ENCODE results near the gene USP17L22. TPM values are rescaled to one million over a fixed set of nuclear protein-coding genes. Genes with fewer than 3 reads are reported as not detected.
"Not testable (repeated sequence)": the region's sequence is repeated elsewhere in the genome, so short reads cannot be mapped to it uniquely, and the experiment has no call there.

USP17L22 gene
- total and polyA plus RNA-seq, 4 donors, result not detected

DNA sequence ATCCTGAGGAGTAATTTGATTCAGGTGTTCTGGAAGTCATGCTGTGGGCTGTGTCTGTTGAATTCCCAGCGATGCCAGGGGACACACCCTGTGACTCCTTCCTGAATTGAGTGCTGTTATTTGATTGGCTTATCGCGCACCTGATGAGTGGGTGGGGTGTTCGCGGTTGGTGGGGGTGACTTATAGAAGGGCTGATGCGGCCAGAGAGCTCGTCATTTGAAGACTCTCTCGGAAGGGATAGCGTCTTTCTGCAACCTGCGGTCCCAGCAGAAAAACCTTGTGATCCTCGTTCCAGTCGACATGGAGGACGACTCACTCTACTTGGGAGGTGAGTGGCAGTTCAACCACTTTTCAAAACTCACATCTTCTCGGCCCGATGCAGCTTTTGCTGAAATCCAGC lies 9.6 kb upstream of the USP17L22 start, which contains the start of gene USP17L20:
USP17L20 (plus strand) TSS at position 301 of the 400 bp plus-strand sequence; CDS start at position 301, 0 bp downstream.
- WGBS (ENCODE audit: insufficient coverage), result no CpG with 5 or more reads among the region's 15 CpGs
- H3K4me3 ChIP-seq (ENCODE audit: low read depth, low read length); H3K9me3 ChIP-seq (ENCODE audit: control insufficient read depth, insufficient read depth, low read length); H3K27me3 ChIP-seq (ENCODE audit: control insufficient read depth, insufficient read depth, low read length); DNase-seq (ENCODE audit: low read depth in 4 of 6, low spot score in 6 of 6); H3K27ac ChIP-seq (ENCODE audit: low read depth, low read length); H3K4me1 ChIP-seq (ENCODE audit: control insufficient read depth, insufficient read depth, low read length); H3K36me3 ChIP-seq (ENCODE audit: control insufficient read depth, insufficient read depth, low read length): not testable (repeated sequence)

DNA sequence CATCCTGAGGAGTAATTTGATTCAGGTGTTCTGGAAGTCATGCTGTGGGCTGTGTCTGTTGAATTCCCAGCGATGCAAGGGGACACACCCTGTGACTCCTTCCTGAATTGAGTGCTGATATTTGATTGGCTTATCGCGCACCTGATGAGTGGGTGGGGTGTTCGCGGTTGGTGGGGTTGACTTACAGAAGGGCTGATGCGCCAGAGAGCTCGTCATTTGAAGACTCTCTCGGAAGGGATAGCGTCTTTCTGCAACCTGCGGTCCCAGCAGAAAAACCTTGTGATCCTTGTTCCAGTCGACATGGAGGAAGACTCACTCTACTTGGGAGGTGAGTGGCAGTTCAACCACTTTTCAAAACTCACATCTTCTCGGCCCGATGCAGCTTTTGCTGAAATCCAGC lies 4.8 kb upstream of the USP17L22 start, which contains the start of gene USP17L21:
USP17L21 (plus strand) TSS at position 301 of the 400 bp plus-strand sequence; CDS start at position 301, 0 bp downstream.
- no CpG with 5 or more reads among the region's 13 CpGs for WGBS (ENCODE audit: insufficient coverage)
- H3K27ac ChIP-seq (ENCODE audit: low read depth, low read length); H3K4me3 ChIP-seq (ENCODE audit: low read depth, low read length); H3K27me3 ChIP-seq (ENCODE audit: control insufficient read depth, insufficient read depth, low read length); DNase-seq (ENCODE audit: low read depth in 4 of 6, low spot score in 6 of 6); H3K36me3 ChIP-seq (ENCODE audit: control insufficient read depth, insufficient read depth, low read length); H3K9me3 ChIP-seq (ENCODE audit: control insufficient read depth, insufficient read depth, low read length); H3K4me1 ChIP-seq (ENCODE audit: control insufficient read depth, insufficient read depth, low read length): not testable (repeated sequence)

DNA sequence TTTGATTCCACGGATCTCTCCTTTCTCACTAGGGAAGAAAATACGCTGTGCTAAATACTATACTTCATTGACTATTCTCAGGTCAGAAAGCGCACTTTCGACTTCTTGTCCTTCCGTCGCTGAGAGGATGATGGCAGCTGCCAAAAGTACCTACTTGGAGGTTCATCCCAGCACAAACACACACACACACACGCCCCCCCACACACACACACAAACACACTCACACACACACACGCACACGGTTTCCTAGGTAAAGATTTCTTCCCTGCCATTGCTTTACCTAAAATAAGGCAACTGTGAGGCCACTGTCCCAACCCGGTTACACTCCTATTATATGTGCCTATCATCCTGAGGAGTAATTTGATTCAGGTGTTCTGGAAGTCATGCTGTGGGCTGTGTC lies 4.3 kb downstream of the USP17L22 start:
- not testable (repeated sequence) for DNase-seq (ENCODE audit: low read depth in 4 of 6, low spot score in 6 of 6); H3K9me3 ChIP-seq (ENCODE audit: control insufficient read depth, insufficient read depth, low read length); H3K27me3 ChIP-seq (ENCODE audit: control insufficient read depth, insufficient read depth, low read length); H3K36me3 ChIP-seq (ENCODE audit: control insufficient read depth, insufficient read depth, low read length); H3K27ac ChIP-seq (ENCODE audit: low read depth, low read length); H3K4me3 ChIP-seq (ENCODE audit: low read depth, low read length); H3K4me1 ChIP-seq (ENCODE audit: control insufficient read depth, insufficient read depth, low read length)
- 60% methylated on average over 1 of the region's 10 CpGs for WGBS (ENCODE audit: insufficient coverage)

Other genes starting within 250 kb of the USP17L22 start
- not detected for gene FAM90A26, start 97.2 kb upstream of the USP17L22 start, total RNA-seq
- under 1 TPM in 1 of 2 donors, not detected in 1; 0.20 TPM for gene FAM90A26, start 97.2 kb upstream of the USP17L22 start, polyA plus RNA-seq (ENCODE audit: insufficient read length in 2 of 2)
- not detected for gene USP17L10, start 57.0 kb upstream of the USP17L22 start, total RNA-seq
- not detected for gene USP17L10, start 57.0 kb upstream of the USP17L22 start, polyA plus RNA-seq (ENCODE audit: insufficient read length in 2 of 2)
- gene USP17L11, start 52.2 kb upstream of the USP17L22 start, total RNA-seq, result not detected
- gene USP17L11, start 52.2 kb upstream of the USP17L22 start, polyA plus RNA-seq (ENCODE audit: insufficient read length in 2 of 2), result not detected
- not detected for gene USP17L12, start 47.5 kb upstream of the USP17L22 start, total RNA-seq
- gene USP17L12, start 47.5 kb upstream of the USP17L22 start, polyA plus RNA-seq (ENCODE audit: insufficient read length in 2 of 2), result not detected
- not detected for gene USP17L13, start 42.7 kb upstream of the USP17L22 start, total RNA-seq
- gene USP17L13, start 42.7 kb upstream of the USP17L22 start, polyA plus RNA-seq (ENCODE audit: insufficient read length in 2 of 2), result not detected
- gene USP17L15, start 33.2 kb upstream of the USP17L22 start, total RNA-seq, result not detected
- not detected for gene USP17L15, start 33.2 kb upstream of the USP17L22 start, polyA plus RNA-seq (ENCODE audit: insufficient read length in 2 of 2)
- gene USP17L17, start 23.7 kb upstream of the USP17L22 start, total RNA-seq, result not detected
- gene USP17L17, start 23.7 kb upstream of the USP17L22 start, polyA plus RNA-seq (ENCODE audit: insufficient read length in 2 of 2), result not detected
- gene USP17L18, start 19.0 kb upstream of the USP17L22 start, total RNA-seq, result not detected
- not detected for gene USP17L18, start 19.0 kb upstream of the USP17L22 start, polyA plus RNA-seq (ENCODE audit: insufficient read length in 2 of 2)
- gene USP17L19, start 14.2 kb upstream of the USP17L22 start, total RNA-seq, result not detected
- gene USP17L19, start 14.2 kb upstream of the USP17L22 start, polyA plus RNA-seq (ENCODE audit: insufficient read length in 2 of 2), result not detected
- not detected for gene USP17L20, start 9.5 kb upstream of the USP17L22 start, total RNA-seq
- gene USP17L20, start 9.5 kb upstream of the USP17L22 start, polyA plus RNA-seq (ENCODE audit: insufficient read length in 2 of 2), result not detected
- gene USP17L21, start 4.7 kb upstream of the USP17L22 start, total RNA-seq, result not detected
- not detected for gene USP17L21, start 4.7 kb upstream of the USP17L22 start, polyA plus RNA-seq (ENCODE audit: insufficient read length in 2 of 2)
- not detected for gene USP17L24, start 57.5 kb downstream of the USP17L22 start, total RNA-seq
- gene USP17L24, start 57.5 kb downstream of the USP17L22 start, polyA plus RNA-seq (ENCODE audit: insufficient read length in 2 of 2), result not detected
- not detected for gene USP17L25, start 62.3 kb downstream of the USP17L22 start, total RNA-seq
- gene USP17L25, start 62.3 kb downstream of the USP17L22 start, polyA plus RNA-seq (ENCODE audit: insufficient read length in 2 of 2), result not detected
- gene USP17L26, start 67.0 kb downstream of the USP17L22 start, total RNA-seq, result not detected
- not detected for gene USP17L26, start 67.0 kb downstream of the USP17L22 start, polyA plus RNA-seq (ENCODE audit: insufficient read length in 2 of 2)
- gene USP17L5, start 71.8 kb downstream of the USP17L22 start, total RNA-seq, result not detected
- gene USP17L5, start 71.8 kb downstream of the USP17L22 start, polyA plus RNA-seq (ENCODE audit: insufficient read length in 2 of 2), result not detected
- not detected for gene USP17L27, start 76.5 kb downstream of the USP17L22 start, total RNA-seq
- not detected for gene USP17L27, start 76.5 kb downstream of the USP17L22 start, polyA plus RNA-seq (ENCODE audit: insufficient read length in 2 of 2)
- not detected for gene USP17L28, start 81.3 kb downstream of the USP17L22 start, total RNA-seq
- not detected for gene USP17L28, start 81.3 kb downstream of the USP17L22 start, polyA plus RNA-seq (ENCODE audit: insufficient read length in 2 of 2)
- not detected for gene USP17L29, start 86.0 kb downstream of the USP17L22 start, total RNA-seq
- not detected for gene USP17L29, start 86.0 kb downstream of the USP17L22 start, polyA plus RNA-seq (ENCODE audit: insufficient read length in 2 of 2)
- not detected for gene USP17L30, start 95.5 kb downstream of the USP17L22 start, total RNA-seq
- not detected for gene USP17L30, start 95.5 kb downstream of the USP17L22 start, polyA plus RNA-seq (ENCODE audit: insufficient read length in 2 of 2)
- not detected for gene DEFB131A, start 176.8 kb downstream of the USP17L22 start, total RNA-seq
- gene DEFB131A, start 176.8 kb downstream of the USP17L22 start, polyA plus RNA-seq (ENCODE audit: insufficient read length in 2 of 2), result not detected

Data from spinal cord (tissue), 10 donors.